ENCODE measurements around the gene FHAD1. TPM values are rescaled to one million over a fixed set of nuclear protein-coding genes. Genes with fewer than 3 reads are reported as not detected.

Gene FHAD1
- total RNA-seq, 1 donor from 2014 or later = not detected

DNA sequence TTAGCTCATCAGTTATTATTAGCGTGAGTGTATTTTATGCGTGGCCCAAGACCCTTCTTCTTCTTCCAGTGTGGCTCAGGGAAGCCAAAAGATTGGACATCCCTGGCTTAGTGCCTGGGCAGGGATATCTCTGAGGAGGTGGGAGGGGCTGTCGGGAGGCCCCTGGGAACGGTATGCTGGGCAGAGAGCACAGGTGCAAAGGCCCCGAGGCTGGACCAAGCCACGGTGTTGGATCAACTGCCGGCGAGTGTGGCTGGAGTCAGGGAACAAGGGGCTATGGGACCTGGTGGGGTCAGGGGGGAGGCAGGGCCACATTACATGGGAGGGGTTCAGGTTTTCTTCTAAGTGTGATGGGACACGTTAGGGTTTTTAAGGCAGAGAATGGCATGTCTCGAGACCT lies 62.7 kb downstream of the FHAD1 start:
- TF ChIP-seq, protein P1, sequence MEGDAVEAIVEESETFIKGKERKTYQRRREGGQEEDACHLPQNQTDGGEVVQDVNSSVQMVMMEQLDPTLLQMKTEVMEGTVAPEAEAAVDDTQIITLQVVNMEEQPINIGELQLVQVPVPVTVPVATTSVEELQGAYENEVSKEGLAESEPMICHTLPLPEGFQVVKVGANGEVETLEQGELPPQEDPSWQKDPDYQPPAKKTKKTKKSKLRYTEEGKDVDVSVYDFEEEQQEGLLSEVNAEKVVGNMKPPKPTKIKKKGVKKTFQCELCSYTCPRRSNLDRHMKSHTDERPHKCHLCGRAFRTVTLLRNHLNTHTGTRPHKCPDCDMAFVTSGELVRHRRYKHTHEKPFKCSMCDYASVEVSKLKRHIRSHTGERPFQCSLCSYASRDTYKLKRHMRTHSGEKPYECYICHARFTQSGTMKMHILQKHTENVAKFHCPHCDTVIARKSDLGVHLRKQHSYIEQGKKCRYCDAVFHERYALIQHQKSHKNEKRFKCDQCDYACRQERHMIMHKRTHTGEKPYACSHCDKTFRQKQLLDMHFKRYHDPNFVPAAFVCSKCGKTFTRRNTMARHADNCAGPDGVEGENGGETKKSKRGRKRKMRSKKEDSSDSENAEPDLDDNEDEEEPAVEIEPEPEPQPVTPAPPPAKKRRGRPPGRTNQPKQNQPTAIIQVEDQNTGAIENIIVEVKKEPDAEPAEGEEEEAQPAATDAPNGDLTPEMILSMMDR (IDR thresholded peaks at IDR 0.05) = no peak
- Mint-ChIP-seq H3K27ac (ENCODE audit: unreplicated experiment) (no peak overlapping the region), H3K4me3 (ENCODE audit: unreplicated experiment) (no peak overlapping the region), H3K4me1 (ENCODE audit: unreplicated experiment) (peaks cover 11% of the 10 kb centered on the region), H3K9me3 (ENCODE audit: unreplicated experiment) (peaks cover 4% of the 10 kb centered on the region), H3K27me3 (ENCODE audit: unreplicated experiment) (no peaks in the 10 kb centered on the region), H3K36me3 (ENCODE audit: unreplicated experiment) (no peaks in the 10 kb centered on the region)
- DNase-seq (ENCODE audit: extremely low spot score, unreplicated experiment) = no peak

DNA sequence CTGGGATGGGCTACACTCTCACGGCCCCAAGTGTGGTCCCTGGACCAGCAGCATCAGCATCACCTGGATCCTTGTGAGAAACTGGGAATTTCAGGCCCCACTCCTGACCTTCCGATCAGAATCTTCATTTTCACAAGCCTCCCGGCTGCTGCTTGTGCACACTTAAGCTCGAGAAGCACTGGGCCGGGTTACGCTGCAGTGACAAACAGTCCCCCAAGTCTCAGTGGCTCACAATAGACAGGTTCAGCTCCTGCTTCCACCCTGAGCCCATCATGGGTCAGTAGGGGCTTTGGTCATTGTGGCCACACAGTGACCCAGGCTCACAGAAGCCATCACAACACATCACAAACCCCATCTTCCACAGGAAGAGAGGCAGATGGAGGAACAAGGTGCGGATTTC lies 63.5 kb downstream of the FHAD1 start:
- Mint-ChIP-seq H3K9me3 (ENCODE audit: unreplicated experiment) (peaks cover 4% of the 10 kb centered on the region), H3K27me3 (ENCODE audit: unreplicated experiment) (no peaks in the 10 kb centered on the region), H3K27ac (ENCODE audit: unreplicated experiment) (no peak overlapping the region), H3K4me1 (ENCODE audit: unreplicated experiment) (peaks cover 2% of the 10 kb centered on the region), H3K36me3 (ENCODE audit: unreplicated experiment) (no peaks in the 10 kb centered on the region), H3K4me3 (ENCODE audit: unreplicated experiment) (no peak overlapping the region)
- TF ChIP-seq, protein P1 (IDR thresholded peaks at IDR 0.05) = no peak
- DNase-seq (ENCODE audit: extremely low spot score, unreplicated experiment) = no peak

DNA sequence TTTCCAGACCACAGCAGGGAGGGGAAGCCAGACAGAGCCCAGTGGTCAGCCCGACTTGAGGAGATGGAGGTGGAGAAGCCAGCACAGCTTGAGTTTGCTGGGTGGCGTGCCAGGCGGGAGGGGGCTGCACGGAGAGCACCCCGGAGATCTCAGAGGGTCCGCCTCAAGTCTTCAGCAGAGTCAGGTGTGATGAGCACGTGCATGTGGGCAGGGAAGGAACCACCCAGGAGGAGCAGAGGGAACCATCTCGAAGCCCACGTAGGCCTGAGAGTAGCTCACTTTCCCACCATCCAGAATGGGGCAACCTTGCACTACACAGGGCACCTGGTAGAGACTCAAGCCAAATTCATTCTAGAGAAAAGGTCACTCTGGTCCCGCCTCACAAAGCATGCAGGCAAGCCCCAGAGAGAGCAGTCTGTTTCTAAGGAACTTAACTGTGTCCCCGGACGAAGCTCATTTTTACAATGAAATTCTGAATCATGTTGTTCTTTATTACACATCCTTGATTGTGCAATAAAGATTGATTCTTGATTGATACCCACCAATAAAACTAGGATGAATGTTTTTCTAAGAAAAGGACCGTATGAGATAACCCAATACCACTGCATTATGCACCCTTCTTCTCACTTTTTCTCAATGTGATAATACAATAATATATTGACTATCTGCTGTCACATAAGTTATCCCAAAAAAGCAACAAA lies 64.2 kb downstream of the FHAD1 start:
- no peak overlapping the region for H3K27ac Mint-ChIP-seq (ENCODE audit: unreplicated experiment)
- H3K9me3 Mint-ChIP-seq (ENCODE audit: unreplicated experiment) = peaks cover 4% of the 10 kb centered on the region
- H3K36me3 Mint-ChIP-seq (ENCODE audit: unreplicated experiment) = no peaks in the 10 kb centered on the region
- H3K4me1 Mint-ChIP-seq (ENCODE audit: unreplicated experiment) = no peaks in the 10 kb centered on the region
- DNase-seq (ENCODE audit: extremely low spot score, unreplicated experiment) = no peak
- no peaks in the 10 kb centered on the region for H3K27me3 Mint-ChIP-seq (ENCODE audit: unreplicated experiment)
- TF ChIP-seq, protein P1 (IDR thresholded peaks at IDR 0.05) = no peak
- H3K4me3 Mint-ChIP-seq (ENCODE audit: unreplicated experiment) = no peak overlapping the region

DNA sequence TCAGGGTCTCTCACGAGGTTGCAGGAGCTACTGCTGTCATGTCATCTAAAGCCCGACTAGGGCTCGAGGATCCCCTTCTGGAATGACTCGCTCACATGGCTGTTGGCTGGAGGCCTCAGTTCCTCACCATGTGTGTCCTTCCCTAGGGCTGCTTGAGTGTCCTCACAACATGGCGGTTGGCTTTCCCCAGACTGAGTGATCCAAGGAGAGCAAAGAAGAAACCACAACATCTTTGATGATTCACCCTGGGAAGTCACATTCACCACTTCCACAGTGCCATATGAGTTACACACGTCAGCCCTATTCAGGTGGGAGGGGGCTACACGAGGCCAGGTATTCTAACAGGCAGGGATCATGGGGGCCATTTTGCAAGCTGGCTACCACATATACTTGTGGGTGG lies 64.9 kb downstream of the FHAD1 start:
- TF ChIP-seq, protein P1 (IDR thresholded peaks at IDR 0.05) = no peak
- H3K27me3 Mint-ChIP-seq (ENCODE audit: unreplicated experiment) = no peaks in the 10 kb centered on the region

DNA sequence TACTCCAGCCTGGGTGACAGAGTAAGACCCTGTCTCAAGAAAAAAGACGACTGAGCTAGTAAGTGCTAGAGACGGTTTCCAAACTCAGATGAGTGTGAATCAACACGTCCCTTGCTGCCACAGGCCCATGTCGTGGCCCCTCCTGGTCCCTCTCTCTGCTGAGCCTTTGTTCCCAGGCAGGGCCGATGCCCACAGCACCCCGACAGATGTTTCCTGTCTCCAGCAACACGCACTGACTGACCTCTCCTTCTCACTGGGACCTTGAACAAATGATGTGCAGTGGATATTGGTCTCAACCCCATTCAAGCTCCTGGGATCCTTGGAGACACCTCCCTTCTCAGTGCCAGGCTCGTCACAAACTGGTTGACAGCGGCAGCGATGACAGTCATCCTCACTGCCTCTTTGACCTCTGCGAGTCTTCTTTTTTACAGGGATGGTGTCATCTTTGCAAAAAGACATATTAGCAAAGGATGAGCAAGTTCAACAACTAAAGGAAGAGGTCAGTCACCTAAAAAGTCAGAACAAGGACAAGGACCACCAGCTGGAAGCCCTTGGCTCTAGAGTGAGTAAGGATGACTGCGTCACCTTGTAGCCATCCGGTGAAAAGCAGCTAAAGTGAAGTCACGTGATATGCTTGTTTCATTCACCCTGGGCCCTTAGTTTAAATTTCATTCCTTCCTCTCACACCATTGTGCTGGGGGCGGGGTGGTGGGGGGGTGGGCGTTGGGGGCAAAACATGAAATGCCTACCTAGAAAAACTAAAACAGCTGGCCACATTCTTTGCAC lies 65.8 kb downstream of the FHAD1 start:
- TF ChIP-seq, protein P1 (IDR thresholded peaks at IDR 0.05) = no peak
- Mint-ChIP-seq H3K4me1 (ENCODE audit: unreplicated experiment) (no peaks in the 10 kb centered on the region), H3K27ac (ENCODE audit: unreplicated experiment) (no peak overlapping the region), H3K27me3 (ENCODE audit: unreplicated experiment) (no peaks in the 10 kb centered on the region), H3K9me3 (ENCODE audit: unreplicated experiment) (peaks cover 4% of the 10 kb centered on the region), H3K36me3 (ENCODE audit: unreplicated experiment) (no peaks in the 10 kb centered on the region), H3K4me3 (ENCODE audit: unreplicated experiment) (no peak overlapping the region)
- DNase-seq (ENCODE audit: extremely low spot score, unreplicated experiment) = no peak

More for the DNA sequence above, 64.9 kb downstream of the FHAD1 start:
- Mint-ChIP-seq H3K4me3 (ENCODE audit: unreplicated experiment) (no peak overlapping the region), H3K27ac (ENCODE audit: unreplicated experiment) (no peak overlapping the region), H3K4me1 (ENCODE audit: unreplicated experiment) (no peaks in the 10 kb centered on the region), H3K9me3 (ENCODE audit: unreplicated experiment) (peaks cover 4% of the 10 kb centered on the region), H3K36me3 (ENCODE audit: unreplicated experiment) (no peaks in the 10 kb centered on the region)
- no peak for DNase-seq (ENCODE audit: extremely low spot score, unreplicated experiment)
